Liver (tissue), 9 donors: ENCODE measurements around the gene RALGDS. TPM values are rescaled to one million over a fixed set of nuclear protein-coding genes. Genes with fewer than 3 reads are reported as not detected.
"Not testable (repeated sequence)": the region's sequence is repeated elsewhere in the genome, so short reads cannot be mapped to it uniquely, and the experiment has no call there.

ENCODE experiments used
- DNase-seq: peaks from one replicate; pipeline ENCODE4 v3.0.0-alpha.2; 2017; ENCODE audit warnings: low spot score
- H3K27ac ChIP-seq, 2 donors: one replicate each; pipeline ENCODE4 v1.7.0; 2013; ENCODE audit warnings: inconsistent platforms in 2 of 2, low read length in 2 of 2, control low read depth in 1 of 2, low read depth in 1 of 2, mild to moderate bottlenecking in 1 of 2
- H3K27me3 ChIP-seq, 4 donors: one replicate each; pipeline versions ENCODE4 v1.6.1 to v1.7.0; 2013; ENCODE audit warnings: low read length in 3 of 4, inconsistent platforms in 1 of 4, mild to moderate bottlenecking in 1 of 4, moderate library complexity in 1 of 4; ENCODE audit not compliant: control insufficient read depth in 4 of 4, insufficient read depth in 4 of 4
- H3K36me3 ChIP-seq, 4 donors: one replicate each; pipeline versions ENCODE4 v1.6.1 to v1.7.0; 2013; ENCODE audit warnings: low read length in 3 of 4, mild to moderate bottlenecking in 3 of 4, low read depth in 1 of 4, moderate library complexity in 1 of 4; ENCODE audit not compliant: control insufficient read depth in 4 of 4, insufficient read depth in 3 of 4
- H3K4me1 ChIP-seq, 4 donors: one replicate each; pipeline versions ENCODE4 v1.6.1 to v1.7.0; 2013; ENCODE audit warnings: low read length in 3 of 4, mild to moderate bottlenecking in 3 of 4, moderate library complexity in 1 of 4; ENCODE audit not compliant: control insufficient read depth in 4 of 4, insufficient read depth in 4 of 4
- H3K4me3 ChIP-seq, 3 donors: one replicate each; pipeline versions ENCODE4 v1.6.1 to v1.7.0; 2013; ENCODE audit warnings: low read length in 3 of 3, control low read depth in 1 of 3, low read depth in 1 of 3, mild to moderate bottlenecking in 1 of 3
- H3K9ac ChIP-seq, 2 donors: one replicate each; pipeline ENCODE4 v1.7.0; 2013; ENCODE audit warnings: low read length in 2 of 2, mild to moderate bottlenecking in 2 of 2, moderate library complexity in 2 of 2, control low read depth in 1 of 2, low read depth in 1 of 2
- H3K9me3 ChIP-seq, 4 donors: one replicate each; pipeline versions ENCODE4 v1.6.1 to v1.7.0; 2013; ENCODE audit warnings: low read length in 3 of 4; ENCODE audit not compliant: control insufficient read depth in 4 of 4
- FOXA1 ChIP-seq: IDR thresholded peaks from 2 replicates; pipeline ENCODE4 v1.6.1; 2016; ENCODE audit warnings: antibody characterized with exemption
- FOXA2 ChIP-seq: IDR thresholded peaks from 2 replicates; pipeline ENCODE4 v1.6.1; 2016; ENCODE audit warnings: antibody characterized with exemption
- GABPA ChIP-seq, 2 donors: IDR thresholded peaks in 1 of 2; conservative IDR thresholded peaks in 1 of 2; 2 replicates each; pipeline ENCODE4 v1.6.1; 2016; ENCODE audit warnings: antibody characterized with exemption in 2 of 2, mild to moderate bottlenecking in 1 of 2, moderate library complexity in 1 of 2
- HNF4G ChIP-seq: IDR thresholded peaks from 2 replicates; pipeline ENCODE4 v1.6.1; 2016; ENCODE audit warnings: antibody characterized with exemption
- NR2F2 ChIP-seq: IDR thresholded peaks from 2 replicates; pipeline ENCODE4 v1.6.1; 2016; ENCODE audit warnings: antibody characterized with exemption
- RXRA ChIP-seq, 2 donors: IDR thresholded peaks; 2 replicates each; pipeline ENCODE4 v1.6.1; 2017 to 2018; ENCODE audit warnings: antibody characterized with exemption in 2 of 2, mild to moderate bottlenecking in 1 of 2
- WGBS: extraction: QIAGEN DNeasy Blood & Tissue Kit; methylation state at CpG from one replicate; pipeline ENCODE4 v1.1.7; 2013; 5-methylcytosine and 5-hydroxymethylcytosine counted together
- polyA plus RNA-seq, 2 donors: library from polyadenylated mRNA; stranded (reverse) in 1 of 2; unstranded in 1 of 2; fragments of 200-250 nt in 1 of 2; fragments of >200 nt in 1 of 2; fragmentation: Nextera tagmentation in 1 of 2; extraction: Ambion mirVana in 1 of 2; gene quantifications; one replicate each; pipeline versions ENCODE4 v1.2.1 to v1.2.3, GENCODE V29; 2013 to 2015
- total RNA-seq, 2 donors: library from RNA; depleted of rRNA; stranded (reverse); fragments of >200 nt; gene quantifications; one replicate each; pipeline ENCODE4 v1.2.3, GENCODE V29; 2014
- TF ChIP-seq, protein P1 (sequence below): IDR thresholded peaks from 2 replicates; pipeline ENCODE4 v1.6.1; 2016; ENCODE audit warnings: antibody characterized with exemption
- TF ChIP-seq, protein P2 (sequence below): fragments of 150-350 bp; IDR thresholded peaks from 2 replicates; pipeline ENCODE4 v1.5.1; 2017; ENCODE audit warnings: improper control_type of control experiment, low read depth, low read length; ENCODE audit not compliant: missing input control
- donor health status: healthy.
- donor health status: healthy.
- donor health status: healthy.
- donor health status: healthy.
- donor health status: healthy.

The RALGDS gene
- total and polyA plus RNA-seq, 4 donors, result 1.3 to 19.0 (median 7.3) TPM

DNA sequence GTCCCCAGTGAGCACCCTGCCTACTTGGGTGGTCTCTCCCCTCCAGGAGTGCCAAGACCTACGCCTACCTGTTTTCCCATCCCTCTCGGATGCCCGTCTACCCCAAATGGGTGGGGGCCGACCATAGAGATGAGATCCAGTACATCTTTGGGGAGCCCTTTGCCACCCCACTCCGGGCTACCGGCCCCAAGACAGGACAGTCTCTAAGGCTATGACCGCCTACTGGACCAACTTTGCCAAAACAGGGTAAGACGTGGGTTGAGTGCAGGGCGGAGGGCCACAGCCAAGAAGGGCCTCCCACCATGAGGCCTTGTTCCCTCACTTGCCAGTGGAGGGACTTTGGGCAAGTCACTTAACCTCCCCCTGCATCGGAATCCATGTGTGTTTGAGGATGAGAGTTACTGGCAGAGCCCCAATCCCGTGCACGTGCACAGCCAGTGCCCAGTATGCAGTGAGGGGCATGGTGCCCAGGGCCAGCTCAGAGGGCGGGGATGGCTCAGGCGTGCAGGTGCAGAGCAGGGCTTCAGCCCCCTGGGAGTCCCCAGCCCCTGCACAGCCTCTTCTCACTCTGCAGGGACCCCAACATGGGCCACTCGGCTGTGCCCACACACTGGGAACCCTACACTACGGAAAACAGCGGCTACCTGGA, 34.7 kb downstream of the RALGDS start:
- DNase-seq, H3K4me1 ChIP-seq, H3K27ac ChIP-seq, H3K4me3 ChIP-seq, H3K9me3 ChIP-seq, H3K9ac ChIP-seq, H3K27me3 ChIP-seq, H3K36me3 ChIP-seq: not testable (repeated sequence)
- 89% methylated on average over 17 of the region's 17 CpGs for WGBS

DNA sequence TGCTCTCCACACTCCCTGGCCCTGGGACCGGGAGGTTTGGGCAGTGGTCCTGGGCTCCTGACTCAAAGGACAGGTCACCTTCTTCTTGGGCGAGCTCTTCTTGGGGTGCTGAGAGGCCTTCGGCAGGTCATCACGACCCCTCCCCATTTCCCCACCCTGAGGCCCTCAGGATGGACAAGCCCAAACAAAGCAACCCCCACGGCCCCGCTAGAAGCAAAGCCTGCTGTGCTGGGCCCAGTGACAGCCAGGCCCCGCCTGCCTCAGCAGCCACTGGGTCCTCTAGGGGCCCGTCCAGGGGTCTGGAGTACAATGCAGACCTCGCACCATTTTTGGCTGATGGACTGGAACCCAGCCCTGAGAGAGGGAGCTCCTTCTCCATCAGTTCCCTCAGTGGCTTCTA, 37.4 kb downstream of the RALGDS start:
- not testable (repeated sequence) for H3K4me3 ChIP-seq, H3K27me3 ChIP-seq, H3K36me3 ChIP-seq, H3K27ac ChIP-seq, DNase-seq, H3K9ac ChIP-seq, H3K9me3 ChIP-seq, H3K4me1 ChIP-seq
- 79% methylated on average over 9 of the region's 9 CpGs for WGBS

DNA sequence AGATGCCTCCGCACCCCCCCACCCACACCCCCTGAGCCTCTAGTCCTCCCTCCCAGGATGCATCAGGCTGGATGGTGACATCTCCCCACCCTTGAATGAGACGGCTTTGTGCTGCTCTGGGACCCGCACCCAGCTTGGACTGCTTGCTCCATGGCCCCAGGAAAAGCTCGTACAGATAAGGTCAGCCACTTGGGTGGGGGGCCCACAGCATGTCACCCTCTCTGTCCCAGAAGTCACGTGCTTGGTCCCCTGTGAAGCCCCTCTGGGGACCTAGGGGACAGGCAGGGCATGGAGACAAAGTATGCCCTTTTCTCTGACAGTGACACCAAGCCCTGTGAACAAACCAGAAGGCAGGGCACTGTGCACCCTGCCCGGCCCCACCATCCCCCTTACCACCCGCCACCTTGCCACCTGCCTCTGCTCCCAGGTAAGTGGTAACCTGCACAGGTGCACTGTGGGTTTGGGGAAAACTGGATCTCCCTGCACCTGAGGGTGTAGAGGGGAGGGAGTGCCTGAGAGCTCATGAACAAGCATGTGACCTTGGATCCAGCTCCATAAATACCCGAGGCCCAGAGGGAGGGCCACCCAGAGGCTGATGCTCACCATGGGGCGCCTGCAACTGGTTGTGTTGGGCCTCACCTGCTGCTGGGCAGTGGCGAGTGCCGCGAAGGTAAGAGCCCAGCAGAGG, 38.9 kb downstream of the RALGDS start:
- not testable (repeated sequence) for H3K36me3 ChIP-seq, H3K4me3 ChIP-seq, H3K4me1 ChIP-seq, DNase-seq, H3K9ac ChIP-seq, H3K27me3 ChIP-seq, H3K27ac ChIP-seq, H3K9me3 ChIP-seq
- WGBS, result 78% methylated on average over 7 of the region's 12 CpGs

DNA sequence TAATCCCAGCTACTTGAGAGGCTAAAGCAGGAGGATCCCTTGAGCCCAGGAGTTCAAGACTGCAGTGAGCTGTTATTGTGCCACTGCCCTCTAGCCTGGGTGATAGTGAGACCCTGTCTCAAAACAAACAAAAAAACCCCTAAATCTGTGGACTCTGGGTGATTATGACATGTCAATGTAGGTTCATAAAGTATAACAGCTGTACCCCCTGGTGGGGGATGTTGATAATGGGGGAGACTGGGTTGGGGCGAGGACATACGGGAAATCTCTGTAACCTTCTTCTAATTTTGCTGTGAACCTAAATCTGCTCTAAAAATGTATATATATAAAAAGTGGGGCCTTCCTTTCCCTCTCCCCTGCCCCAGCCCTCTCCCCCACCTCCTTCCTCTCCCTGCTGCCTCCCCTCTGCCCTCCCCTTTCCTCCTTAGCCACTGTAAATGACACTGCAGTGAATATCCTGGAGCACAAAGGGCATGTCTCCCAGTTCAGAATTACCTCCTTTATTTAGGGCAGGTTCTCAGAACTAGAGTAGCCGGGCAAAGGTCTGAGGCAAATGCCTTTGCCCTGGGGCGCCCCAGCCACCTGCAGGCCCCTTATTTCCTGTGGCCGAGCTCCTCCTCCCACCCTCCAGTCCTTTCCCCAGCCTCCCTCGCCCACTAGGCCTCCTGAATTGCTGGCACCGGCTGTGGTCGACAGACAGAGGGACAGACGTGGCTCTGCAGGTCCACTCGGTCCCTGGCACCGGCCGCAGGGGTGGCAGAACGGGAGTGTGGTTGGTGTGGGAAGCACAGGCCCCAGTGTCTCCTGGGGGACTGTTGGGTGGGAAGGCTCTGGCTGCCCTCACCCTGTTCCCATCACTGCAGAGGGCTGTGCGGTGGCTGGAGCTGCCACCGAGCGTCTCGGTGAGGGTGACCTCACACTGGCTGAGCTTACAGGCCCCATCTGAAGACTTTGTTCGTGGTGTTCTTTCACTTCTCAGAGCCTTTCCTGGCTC, 40.0 kb downstream of the RALGDS start:
- H3K27ac ChIP-seq, H3K4me3 ChIP-seq, H3K36me3 ChIP-seq, H3K4me1 ChIP-seq, H3K9me3 ChIP-seq, H3K9ac ChIP-seq, DNase-seq, H3K27me3 ChIP-seq: not testable (repeated sequence)
- 87% methylated on average over 10 of the region's 18 CpGs for WGBS

DNA sequence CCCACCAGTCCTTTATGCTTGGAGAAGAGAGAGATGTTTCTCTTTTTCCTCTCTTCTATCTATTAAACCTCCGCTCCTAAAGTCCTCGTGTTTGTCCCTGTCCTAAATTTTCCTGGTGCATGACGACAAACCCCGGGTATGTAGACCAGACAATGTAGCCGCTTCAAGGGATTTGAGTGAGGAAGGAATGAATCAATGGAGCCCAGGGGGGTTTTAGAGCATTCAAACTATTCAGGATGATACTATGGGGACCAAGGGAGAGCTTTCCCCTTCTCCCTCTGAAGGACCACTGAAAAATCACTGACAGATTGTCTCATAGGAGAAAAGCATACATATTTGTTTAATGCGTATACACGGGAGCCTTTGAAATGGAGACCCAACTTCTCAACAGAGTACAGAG, 40.9 kb downstream of the RALGDS start:
- Histone ChIP-seq H3K27ac (no peak overlapping the region), H3K4me3 (no peak overlapping the region), H3K27me3 (no peaks in the 10 kb centered on the region), H3K9ac (no peak overlapping the region), H3K4me1 (no peaks in the 10 kb centered on the region), H3K36me3 (no peaks in the 10 kb centered on the region), H3K9me3 (no peaks in the 10 kb centered on the region)
- 80% methylated on average over 7 of the region's 7 CpGs for WGBS
- no peak for DNase-seq
- TF ChIP-seq RXRA (IDR thresholded peaks at IDR 0.05) (no peak), FOXA1 (no peak), FOXA2 (no peak), NR2F2 (no peak), GABPA (IDR thresholded peaks at IDR 0.05 in 1 of 2, conservative IDR thresholded peaks at IDR 0.05 in 1 of 2) (no peak), HNF4G (no peak)
- TF ChIP-seq, protein P1, sequence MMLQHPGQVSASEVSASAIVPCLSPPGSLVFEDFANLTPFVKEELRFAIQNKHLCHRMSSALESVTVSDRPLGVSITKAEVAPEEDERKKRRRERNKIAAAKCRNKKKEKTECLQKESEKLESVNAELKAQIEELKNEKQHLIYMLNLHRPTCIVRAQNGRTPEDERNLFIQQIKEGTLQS, result no peak
- TF ChIP-seq, protein P2, sequence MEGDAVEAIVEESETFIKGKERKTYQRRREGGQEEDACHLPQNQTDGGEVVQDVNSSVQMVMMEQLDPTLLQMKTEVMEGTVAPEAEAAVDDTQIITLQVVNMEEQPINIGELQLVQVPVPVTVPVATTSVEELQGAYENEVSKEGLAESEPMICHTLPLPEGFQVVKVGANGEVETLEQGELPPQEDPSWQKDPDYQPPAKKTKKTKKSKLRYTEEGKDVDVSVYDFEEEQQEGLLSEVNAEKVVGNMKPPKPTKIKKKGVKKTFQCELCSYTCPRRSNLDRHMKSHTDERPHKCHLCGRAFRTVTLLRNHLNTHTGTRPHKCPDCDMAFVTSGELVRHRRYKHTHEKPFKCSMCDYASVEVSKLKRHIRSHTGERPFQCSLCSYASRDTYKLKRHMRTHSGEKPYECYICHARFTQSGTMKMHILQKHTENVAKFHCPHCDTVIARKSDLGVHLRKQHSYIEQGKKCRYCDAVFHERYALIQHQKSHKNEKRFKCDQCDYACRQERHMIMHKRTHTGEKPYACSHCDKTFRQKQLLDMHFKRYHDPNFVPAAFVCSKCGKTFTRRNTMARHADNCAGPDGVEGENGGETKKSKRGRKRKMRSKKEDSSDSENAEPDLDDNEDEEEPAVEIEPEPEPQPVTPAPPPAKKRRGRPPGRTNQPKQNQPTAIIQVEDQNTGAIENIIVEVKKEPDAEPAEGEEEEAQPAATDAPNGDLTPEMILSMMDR, result no peak
